IMR-90 (cell line): ENCODE results near the gene SDCCAG8. TPM values are rescaled to one million over a fixed set of nuclear protein-coding genes. Genes with fewer than 3 reads are reported as not detected.

Experiments used
- ATAC-seq: fragments of 200-7000 bp; cut with Tn5 transposase; 2 replicates; pipeline ENCODE4 v1.9.1; 2020; ENCODE audit warnings: low read depth, mild to moderate bottlenecking, moderate library complexity
- BruUV-seq: library from RNA; stranded (reverse); fragments of 400-500 nt; replicated peaks from 2 replicates; lab custom pipeline; 2021; lab: Mats Ljungman, UMichigan
- CTCF ChIA-PET: fragments of 300-600 bp; formaldehyde crosslinking; extraction: SDS; loops from one replicate; lab custom pipeline; 2021; ENCODE audit warnings: antibody characterized with exemption; lab: Yijun Ruan, JAX
- POLR2A ChIA-PET: fragments of 300-600 bp; sonication (Branson Sonifier 250); formaldehyde crosslinking; loops from one replicate; lab custom pipeline; 2022; ENCODE audit warnings: antibody characterized with exemption; ENCODE audit not compliant: unreplicated experiment; lab: Charles Lee
- DNase-seq: peaks from one replicate; pipeline ENCODE4 v3.0.0; 2013
- H2AFZ ChIP-seq: replicated peaks from 2 replicates; pipeline ENCODE3; 2013; ENCODE audit warnings: low read length, mild to moderate bottlenecking; ENCODE audit not compliant: poor library complexity
- H2AK5ac ChIP-seq: 2 replicates; pipeline ENCODE4 v1.6.1; 2013; ENCODE audit warnings: low read depth, low read length, inconsistent platforms
- H2AK9ac ChIP-seq: replicated peaks from 2 replicates; pipeline ENCODE3; 2013; ENCODE audit warnings: mild to moderate bottlenecking, low read depth, low read length, moderate library complexity; ENCODE audit not compliant: poor library complexity
- H2BK120ac ChIP-seq: 2 replicates; pipeline ENCODE4 v1.6.1; 2013; ENCODE audit warnings: low read depth, low read length, inconsistent platforms
- H2BK15ac ChIP-seq: 3 replicates; pipeline ENCODE4 v1.6.1; 2013; ENCODE audit warnings: low read depth, low read length, inconsistent platforms
- H2BK20ac ChIP-seq: 2 replicates; pipeline ENCODE4 v1.6.1; 2013; ENCODE audit warnings: low read depth, mild to moderate bottlenecking, inconsistent platforms, low read length, moderate library complexity
- H2BK5ac ChIP-seq: 2 replicates; pipeline ENCODE4 v1.6.1; 2013; ENCODE audit warnings: mild to moderate bottlenecking, low read depth, low read length, inconsistent platforms; ENCODE audit not compliant: poor library complexity, severe bottlenecking
- H3K14ac ChIP-seq: replicated peaks from 2 replicates; pipeline ENCODE4 v1.6.1; 2013; ENCODE audit warnings: low read depth, low read length, inconsistent platforms
- H3K18ac ChIP-seq: 2 replicates; pipeline ENCODE4 v1.6.1; 2013; ENCODE audit warnings: low read depth, low read length, control low read depth
- H3K23ac ChIP-seq: 2 replicates; pipeline ENCODE4 v1.6.1; 2013; ENCODE audit warnings: low read depth, low read length, inconsistent platforms
- H3K27ac ChIP-seq: 2 replicates; pipeline ENCODE4 v1.5.1; 2013; ENCODE audit warnings: mild to moderate bottlenecking, control low read depth, low read length; ENCODE audit not compliant: insufficient read depth
- H3K27me3 ChIP-seq: 2 replicates; pipeline ENCODE4 v1.6.1; 2013; ENCODE audit warnings: low read length; ENCODE audit not compliant: control insufficient read depth, insufficient read depth
- H3K36me3 ChIP-seq: 2 replicates; pipeline ENCODE4 v1.6.1; 2013; ENCODE audit warnings: low read length, mixed read lengths; ENCODE audit not compliant: control insufficient read depth, insufficient read depth
- H3K4ac ChIP-seq: 2 replicates; pipeline ENCODE4 v1.6.1; 2013; ENCODE audit warnings: low read depth, low read length, inconsistent platforms
- H3K4me1 ChIP-seq: 2 replicates; pipeline ENCODE4 v1.6.1; 2013; ENCODE audit warnings: low read length, mixed read lengths; ENCODE audit not compliant: control insufficient read depth, insufficient read depth
- H3K4me2 ChIP-seq: 2 replicates; pipeline ENCODE4 v1.6.1; 2013; ENCODE audit warnings: low read depth, mild to moderate bottlenecking, control low read depth, low read length, moderate library complexity
- H3K4me3 ChIP-seq: 2 replicates; pipeline ENCODE4 v1.5.1; 2013; ENCODE audit warnings: low read depth, mild to moderate bottlenecking, control low read depth, low read length, moderate library complexity; ENCODE audit not compliant: insufficient read depth
- H3K56ac ChIP-seq: 2 replicates; pipeline ENCODE4 v1.6.1; 2013; ENCODE audit warnings: low read length, inconsistent platforms; ENCODE audit not compliant: insufficient read depth; ENCODE audit errors: extremely low read depth
- H3K79me1 ChIP-seq, 2 experiments: 2 replicates each; pipeline ENCODE4 v1.6.1; 2013; ENCODE audit warnings: low read length in 2 of 2, inconsistent platforms in 1 of 2, low read depth in 1 of 2
- H3K9ac ChIP-seq: 2 replicates; pipeline ENCODE4 v1.6.1; 2013; ENCODE audit warnings: low read depth, low read length, control low read depth
- H3K9me1 ChIP-seq: 2 replicates; pipeline ENCODE4 v1.6.1; 2013; ENCODE audit warnings: low read length, inconsistent platforms; ENCODE audit not compliant: insufficient read depth
- H3K9me3 ChIP-seq: 2 replicates; pipeline ENCODE4 v1.6.1; 2013; ENCODE audit warnings: low read length; ENCODE audit not compliant: control insufficient read depth, insufficient read depth
- H4K20me1 ChIP-seq: 2 replicates; pipeline ENCODE4 v1.6.1; 2013; ENCODE audit warnings: low read length, inconsistent platforms; ENCODE audit not compliant: insufficient read depth
- H4K5ac ChIP-seq: 2 replicates; pipeline ENCODE4 v1.6.1; 2013; ENCODE audit warnings: mild to moderate bottlenecking, low read depth, low read length, control low read depth
- H4K8ac ChIP-seq, 2 experiments: 2 replicates each; pipeline ENCODE4 v1.6.1; 2013; ENCODE audit warnings: low read depth in 2 of 2, low read length in 2 of 2, control low read depth in 1 of 2, inconsistent platforms in 1 of 2
- H4K91ac ChIP-seq: 2 replicates; pipeline ENCODE4 v1.6.1; 2013; ENCODE audit warnings: low read depth, low read length, inconsistent platforms; ENCODE audit not compliant: insufficient read depth
- BHLHE40 ChIP-seq: fragments of 150-350 bp; IDR thresholded peaks from 2 replicates; pipeline ENCODE4 v1.6.1; 2016; ENCODE audit warnings: mild to moderate bottlenecking, low read depth, low read length
- FOS ChIP-seq: fragments of 150-350 bp; IDR thresholded peaks from 2 replicates; pipeline ENCODE4 v1.6.1; 2016; ENCODE audit warnings: low read depth, low read length
- MXI1 ChIP-seq: IDR thresholded peaks from 2 replicates; pipeline ENCODE4 v1.6.1; 2012; ENCODE audit warnings: low read depth, mild to moderate bottlenecking, low read length, moderate library complexity, borderline replicate concordance
- NFE2L2 ChIP-seq: fragments of 150-350 bp; IDR thresholded peaks from 2 replicates; pipeline ENCODE4 v1.6.1; 2016; ENCODE audit warnings: low read depth, mild to moderate bottlenecking, low read length
- POLR2A ChIP-seq: IDR thresholded peaks from 2 replicates; pipeline ENCODE4 v1.6.1; 2012; ENCODE audit warnings: mild to moderate bottlenecking, low read depth, low read length
- RCOR1 ChIP-seq: IDR thresholded peaks from 2 replicates; pipeline ENCODE4 v1.6.1; 2012; ENCODE audit warnings: mild to moderate bottlenecking, low read length, improper control_type of control experiment; ENCODE audit not compliant: insufficient replicate concordance
- WGBS, 2 experiments: methylation state at CpG; one replicate each; pipeline versions ENCODE4 v1.1.5 to v1.1.7; 2013; ENCODE audit warnings: missing lambda C conversion rate in 2 of 2; ENCODE audit not compliant: insufficient read length in 1 of 2; ENCODE audit errors: extremely low coverage in 2 of 2; 5-methylcytosine and 5-hydroxymethylcytosine counted together
- dilution Hi-C: fragments of 300-500 bp; cut with HindIII; formaldehyde crosslinking; loops from one replicate; pipeline ENCODE4 v1.14.3; 2018; ENCODE audit warnings: low sequenced_read_pairs; ENCODE audit not compliant: unreplicated experiment
- in situ Hi-C: fragments of 300-500 bp; cut with MboI; formaldehyde crosslinking; loops from 3 replicates; pipeline ENCODE4 v1.14.3; 2019; ENCODE audit warnings: low sequenced_read_pairs, inconsistent platforms, mixed read lengths
- intact Hi-C: fragments of 100-400 bp; cut with micrococcal nuclease; formaldehyde crosslinking; loops from 2 replicates; pipeline ENCODE4 v1.10.0; 2022
- polyA plus RNA-seq, 3 experiments: library from polyadenylated mRNA; depleted of rRNA; stranded (reverse); fragments of >200 nt; gene quantifications; 2 replicates each; pipeline ENCODE4 v1.2.3, GENCODE V29; 2012; ENCODE audit warnings: low replicate concordance in 1 of 3
- total RNA-seq: library from RNA; depleted of rRNA; stranded (reverse); fragments of >200 nt; gene quantifications from 2 replicates; pipeline ENCODE4 v1.2.3, GENCODE V29; 2012
- TF ChIP-seq, protein P1 (sequence below): conservative IDR thresholded peaks from 2 replicates; pipeline ENCODE4 v1.5.1; 2012; ENCODE audit warnings: mild to moderate bottlenecking, low read depth, low read length, improper control_type of control experiment

The SDCCAG8 gene
- total and polyA plus RNA-seq, 2 of the 4 experiments (the other 2 are of a cell fraction): 25.2 to 46.8 TPM

DNA sequence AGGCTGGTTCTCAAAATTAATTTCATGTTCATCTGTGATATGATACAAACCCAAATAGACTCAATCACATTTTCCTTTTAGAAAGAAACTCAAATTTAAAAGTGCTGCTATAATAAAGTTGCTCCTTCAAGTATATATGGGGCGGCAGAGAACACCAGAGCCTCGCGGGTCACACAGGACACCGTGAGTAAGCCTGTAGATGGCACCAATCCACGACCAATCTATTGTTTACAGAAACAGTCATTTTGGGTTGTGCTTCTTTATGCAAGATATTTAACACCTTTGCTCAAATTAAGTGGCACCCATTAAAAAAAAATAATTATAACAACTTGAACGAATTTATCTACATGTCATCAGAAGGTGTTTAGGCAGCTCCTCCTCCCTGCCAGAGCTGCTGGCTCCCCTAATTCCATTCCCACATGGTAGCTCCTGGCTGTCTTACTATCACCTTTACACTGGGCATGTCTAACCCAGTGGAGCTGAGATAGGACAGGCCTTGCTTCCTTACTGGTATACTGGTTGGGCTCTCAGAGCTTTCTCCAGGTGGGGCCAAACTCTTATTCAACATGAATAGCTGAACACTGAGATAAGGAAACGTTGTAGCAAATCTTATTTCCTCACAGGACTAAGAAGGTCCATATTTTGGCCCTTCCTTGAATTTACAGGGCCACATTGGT lies 287.0 kb downstream of the SDCCAG8 start:
- H2AK9ac ChIP-seq: no peak overlapping the region
- ChIA-PET CTCF (no interaction called here), POLR2A (no interaction called here)
- no peaks in the 10 kb centered on the region for H3K9me1 ChIP-seq
- no peaks in the 10 kb centered on the region for H3K9me3 ChIP-seq
- intact Hi-C loops: no loop called here
- no peaks in the 10 kb centered on the region for H3K4me1 ChIP-seq
- H3K23ac ChIP-seq: no peak overlapping the region
- no peak overlapping the region for H3K9ac ChIP-seq
- DNase-seq (no peak), ATAC-seq (no peak)
- no peak overlapping the region for H2BK20ac ChIP-seq
- in situ Hi-C loops: no loop called here
- no peak overlapping the region for H3K27ac ChIP-seq
- no peak overlapping the region for H3K4ac ChIP-seq
- H2BK120ac ChIP-seq: no peak overlapping the region
- no peak overlapping the region for H2AK5ac ChIP-seq
- H3K56ac ChIP-seq: no peak overlapping the region
- peaks cover 0 to under 1% of the 10 kb centered on the region in 2 experiments; a peak in 1 of 4 replicates for H3K79me1 ChIP-seq
- no peak overlapping the region for H3K4me3 ChIP-seq
- WGBS, 2 experiments: 100% methylated on average over 1 of the region's 7 CpGs; no CpG with 5 or more reads in 1 of the 2 experiments
- no peak overlapping the region for H2AFZ ChIP-seq
- H3K36me3 ChIP-seq: peaks cover 4% of the 10 kb centered on the region
- TF ChIP-seq POLR2A (no peak), BHLHE40 (no peak), MXI1 (no peak), NFE2L2 (no peak), RCOR1 (no peak), FOS (no peak)
- TF ChIP-seq, protein P1, sequence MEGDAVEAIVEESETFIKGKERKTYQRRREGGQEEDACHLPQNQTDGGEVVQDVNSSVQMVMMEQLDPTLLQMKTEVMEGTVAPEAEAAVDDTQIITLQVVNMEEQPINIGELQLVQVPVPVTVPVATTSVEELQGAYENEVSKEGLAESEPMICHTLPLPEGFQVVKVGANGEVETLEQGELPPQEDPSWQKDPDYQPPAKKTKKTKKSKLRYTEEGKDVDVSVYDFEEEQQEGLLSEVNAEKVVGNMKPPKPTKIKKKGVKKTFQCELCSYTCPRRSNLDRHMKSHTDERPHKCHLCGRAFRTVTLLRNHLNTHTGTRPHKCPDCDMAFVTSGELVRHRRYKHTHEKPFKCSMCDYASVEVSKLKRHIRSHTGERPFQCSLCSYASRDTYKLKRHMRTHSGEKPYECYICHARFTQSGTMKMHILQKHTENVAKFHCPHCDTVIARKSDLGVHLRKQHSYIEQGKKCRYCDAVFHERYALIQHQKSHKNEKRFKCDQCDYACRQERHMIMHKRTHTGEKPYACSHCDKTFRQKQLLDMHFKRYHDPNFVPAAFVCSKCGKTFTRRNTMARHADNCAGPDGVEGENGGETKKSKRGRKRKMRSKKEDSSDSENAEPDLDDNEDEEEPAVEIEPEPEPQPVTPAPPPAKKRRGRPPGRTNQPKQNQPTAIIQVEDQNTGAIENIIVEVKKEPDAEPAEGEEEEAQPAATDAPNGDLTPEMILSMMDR: no peak
- no peak overlapping the region for H2BK5ac ChIP-seq
- H4K91ac ChIP-seq: no peak overlapping the region
- no peak overlapping the region for H2BK15ac ChIP-seq
- H4K8ac ChIP-seq: no peak overlapping the region
- H4K20me1 ChIP-seq: no peaks in the 10 kb centered on the region
- no TSS peak for BruUV-seq
- dilution Hi-C loops: no loop called here
- no peak overlapping the region for H3K14ac ChIP-seq
- no peak overlapping the region for H3K4me2 ChIP-seq
- H3K27me3 ChIP-seq: no peaks in the 10 kb centered on the region
- no peak overlapping the region for H4K5ac ChIP-seq
- H3K18ac ChIP-seq: no peak overlapping the region
